ENCODE data around the gene POTEF.
"Not testable (repeated sequence)": the region's sequence is repeated elsewhere in the genome, so short reads cannot be mapped to it uniquely, and the experiment has no call there.

DNA sequence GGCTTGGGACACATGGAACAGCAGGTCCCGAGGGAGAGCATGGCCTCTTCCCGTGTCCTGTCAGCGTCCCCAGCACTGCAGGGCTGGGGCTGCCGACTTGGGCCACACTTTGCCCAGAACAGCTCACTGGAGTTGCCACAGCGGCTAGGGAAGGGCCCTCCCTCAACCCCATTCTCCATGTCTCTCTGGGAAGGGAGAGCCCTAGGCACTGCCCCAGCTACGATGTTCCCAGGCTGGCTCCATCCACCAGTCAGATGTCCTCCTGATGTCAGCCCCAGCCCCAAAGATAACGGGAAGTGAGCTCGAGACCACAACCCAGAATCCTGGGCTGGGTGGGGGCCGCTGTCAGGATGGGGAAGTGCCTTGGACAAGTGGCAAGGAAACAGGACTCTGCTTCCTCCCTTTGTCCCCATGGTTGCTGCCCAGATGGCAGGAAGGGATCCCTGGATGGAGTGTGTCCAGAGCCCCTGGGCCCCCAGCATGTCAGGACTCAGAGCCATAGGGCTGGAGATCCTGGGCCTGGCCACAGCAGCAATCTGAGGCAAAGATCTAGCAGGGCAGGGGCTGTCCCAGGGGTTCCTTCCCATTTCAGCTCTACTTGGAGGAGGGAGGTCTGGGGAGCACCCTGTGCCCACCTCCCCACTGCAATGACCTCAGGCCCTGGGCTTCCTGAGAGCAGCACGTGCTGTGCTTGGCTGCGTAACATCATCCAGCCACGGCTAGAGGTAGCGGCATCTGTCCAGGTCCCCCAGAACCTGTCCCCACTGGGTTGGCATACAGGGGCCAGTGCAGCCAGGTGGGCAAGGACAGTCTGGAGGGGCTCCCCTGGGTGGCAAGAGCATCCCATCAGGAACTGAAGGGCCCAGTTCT lies 13.6 kb upstream of the POTEF start:
- TF ChIP-seq, protein P1, sequence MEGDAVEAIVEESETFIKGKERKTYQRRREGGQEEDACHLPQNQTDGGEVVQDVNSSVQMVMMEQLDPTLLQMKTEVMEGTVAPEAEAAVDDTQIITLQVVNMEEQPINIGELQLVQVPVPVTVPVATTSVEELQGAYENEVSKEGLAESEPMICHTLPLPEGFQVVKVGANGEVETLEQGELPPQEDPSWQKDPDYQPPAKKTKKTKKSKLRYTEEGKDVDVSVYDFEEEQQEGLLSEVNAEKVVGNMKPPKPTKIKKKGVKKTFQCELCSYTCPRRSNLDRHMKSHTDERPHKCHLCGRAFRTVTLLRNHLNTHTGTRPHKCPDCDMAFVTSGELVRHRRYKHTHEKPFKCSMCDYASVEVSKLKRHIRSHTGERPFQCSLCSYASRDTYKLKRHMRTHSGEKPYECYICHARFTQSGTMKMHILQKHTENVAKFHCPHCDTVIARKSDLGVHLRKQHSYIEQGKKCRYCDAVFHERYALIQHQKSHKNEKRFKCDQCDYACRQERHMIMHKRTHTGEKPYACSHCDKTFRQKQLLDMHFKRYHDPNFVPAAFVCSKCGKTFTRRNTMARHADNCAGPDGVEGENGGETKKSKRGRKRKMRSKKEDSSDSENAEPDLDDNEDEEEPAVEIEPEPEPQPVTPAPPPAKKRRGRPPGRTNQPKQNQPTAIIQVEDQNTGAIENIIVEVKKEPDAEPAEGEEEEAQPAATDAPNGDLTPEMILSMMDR (IDR thresholded peaks at IDR 0.05 in 4 of 5, conservative IDR thresholded peaks at IDR 0.05 in 1 of 5), result not testable (repeated sequence)
- not testable (repeated sequence) for TF ChIP-seq POLR2A (IDR thresholded peaks at IDR 0.05)

Measured in gastrocnemius medialis (tissue), 4 donors.